GM18519 (cell line): Measurements from ENCODE around the gene WNT3A.

Experiments used
- ATAC-seq: cut with Tn5 transposase; IDR thresholded peaks from one replicate; pipeline ENCODE4 v1.9.1; 2021; ENCODE audit warnings: mild to moderate bottlenecking, moderate library complexity; ENCODE audit not compliant: unreplicated experiment, low FRiP score

The WNT3A gene

GRCh38 chr1:228109073-228109961, 102.5 kb downstream of the WNT3A start, which contains the start of gene MRPL55:
MRPL55 (minus strand) TSS chr1:228109299; CDS start chr1:228108260, 1,039 bp downstream.
- ATAC-seq: peak; percentile 82

DNA sequence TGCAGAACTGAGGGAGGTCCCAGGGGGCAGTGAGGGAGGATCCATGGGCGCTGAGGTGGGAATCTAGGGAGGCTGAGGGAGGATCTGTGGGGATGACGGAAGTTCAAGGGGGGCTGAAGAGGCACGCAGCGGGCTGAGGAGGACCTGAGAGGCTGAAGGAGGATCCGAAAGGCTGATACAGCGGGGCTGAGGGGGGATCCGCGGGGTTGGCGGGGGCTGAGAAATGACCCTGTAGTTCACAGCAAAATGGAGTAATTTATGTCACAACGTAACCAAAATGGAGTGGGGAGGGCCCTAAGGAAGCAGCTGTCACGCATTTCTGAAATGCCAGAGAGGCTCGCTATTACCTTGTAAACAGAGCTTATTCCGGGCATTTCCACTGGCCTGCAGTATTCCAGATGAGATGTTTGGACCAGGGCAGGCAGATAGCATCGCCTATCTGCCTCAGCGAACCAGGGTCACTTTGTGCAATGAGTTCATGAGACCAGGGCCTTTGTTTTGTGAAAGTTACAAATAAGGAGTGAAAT, 103.2 kb downstream of the WNT3A start:
- no peak for ATAC-seq

DNA sequence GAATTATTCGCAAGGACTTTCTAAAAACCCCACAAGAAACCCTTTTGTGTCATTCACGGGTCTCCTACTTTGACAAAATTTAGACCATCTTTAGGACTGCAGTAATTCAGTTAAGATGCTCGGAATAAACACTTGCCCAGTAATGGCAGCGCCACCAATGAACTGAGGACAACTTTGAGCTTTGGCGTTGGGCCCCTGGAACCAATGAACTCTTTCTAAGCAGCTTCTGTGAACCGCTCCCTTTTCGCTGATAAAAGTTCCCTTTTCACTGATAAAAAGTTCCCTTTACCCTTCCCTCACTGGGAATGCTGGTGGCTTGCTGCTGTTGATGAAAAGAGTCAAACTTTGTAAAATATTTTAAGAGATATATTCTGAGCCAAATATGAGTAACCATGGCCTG, 103.8 kb downstream of the WNT3A start:
- ATAC-seq: no peak
